Measurements from ENCODE around the gene KIAA0825. TPM values are rescaled to one million over a fixed set of nuclear protein-coding genes. Genes with fewer than 3 reads are reported as not detected.

KIAA0825 gene
- total RNA-seq, 1 donor from 2014 or later: 2.0 TPM

- H3K36me3 Mint-ChIP-seq (ENCODE audit: low read depth, unreplicated experiment): no peaks in the 10 kb centered on the region
- no peaks in the 10 kb centered on the region for H3K27me3 Mint-ChIP-seq (ENCODE audit: unreplicated experiment)
- no peak overlapping the region for H3K4me3 Mint-ChIP-seq (ENCODE audit: unreplicated experiment)
- DNase-seq (ENCODE audit: low spot score): no peak
- H3K27ac Mint-ChIP-seq (ENCODE audit: unreplicated experiment): no peak overlapping the region
- H3K9me3 Mint-ChIP-seq (ENCODE audit: unreplicated experiment): no peaks in the 10 kb centered on the region
- TF ChIP-seq CTCF (IDR thresholded peaks at IDR 0.05; ENCODE audit: unreplicated experiment): no peak
- no peaks in the 10 kb centered on the region for H3K4me1 Mint-ChIP-seq (ENCODE audit: unreplicated experiment)
Measured at GRCh38 chr5:94168151-94168550, 450.3 kb downstream of the KIAA0825 start.

DNA sequence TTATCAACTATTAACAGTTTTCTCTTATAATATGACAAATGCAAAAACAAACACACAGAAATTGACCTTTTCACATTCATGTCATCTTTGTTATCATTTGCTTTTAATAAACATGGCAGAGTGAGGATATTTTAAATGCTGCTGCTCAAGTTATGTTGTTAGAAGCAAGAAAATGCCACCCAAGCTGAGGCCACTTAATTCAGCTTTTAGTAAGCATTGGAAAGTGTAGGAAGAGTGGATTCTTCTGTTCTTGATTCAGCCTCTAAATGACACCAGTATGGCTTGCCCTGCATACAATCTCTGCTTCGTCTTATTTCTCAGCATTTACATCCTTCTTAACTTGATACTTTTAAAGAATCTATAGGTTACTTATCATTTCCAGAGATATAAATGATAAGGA is 456.6 kb downstream of the KIAA0825 start:
- H3K4me1 Mint-ChIP-seq (ENCODE audit: unreplicated experiment): no peaks in the 10 kb centered on the region
- no peaks in the 10 kb centered on the region for H3K36me3 Mint-ChIP-seq (ENCODE audit: low read depth, unreplicated experiment)
- no peak overlapping the region for H3K27ac Mint-ChIP-seq (ENCODE audit: unreplicated experiment)
- no peaks in the 10 kb centered on the region for H3K9me3 Mint-ChIP-seq (ENCODE audit: unreplicated experiment)
- H3K4me3 Mint-ChIP-seq (ENCODE audit: unreplicated experiment): no peak overlapping the region
- no peaks in the 10 kb centered on the region for H3K27me3 Mint-ChIP-seq (ENCODE audit: unreplicated experiment)
- no peak for TF ChIP-seq CTCF (IDR thresholded peaks at IDR 0.05; ENCODE audit: unreplicated experiment)
- no peak for DNase-seq (ENCODE audit: low spot score)

- Mint-ChIP-seq H3K27me3 (ENCODE audit: unreplicated experiment) (no peaks in the 10 kb centered on the region), H3K36me3 (ENCODE audit: low read depth, unreplicated experiment) (no peaks in the 10 kb centered on the region), H3K4me3 (ENCODE audit: unreplicated experiment) (no peak overlapping the region), H3K9me3 (ENCODE audit: unreplicated experiment) (no peaks in the 10 kb centered on the region), H3K4me1 (ENCODE audit: unreplicated experiment) (no peaks in the 10 kb centered on the region), H3K27ac (ENCODE audit: unreplicated experiment) (no peak overlapping the region)
- DNase-seq (ENCODE audit: low spot score): no peak
- TF ChIP-seq CTCF (IDR thresholded peaks at IDR 0.05; ENCODE audit: unreplicated experiment): no peak
Measured at GRCh38 chr5:94159144-94159543, 459.3 kb downstream of the KIAA0825 start.

GRCh38 chr5:94157704-94158539 is 460.5 kb downstream of the KIAA0825 start:
- no peaks in the 10 kb centered on the region for H3K36me3 Mint-ChIP-seq (ENCODE audit: low read depth, unreplicated experiment)
- no peak overlapping the region for H3K27ac Mint-ChIP-seq (ENCODE audit: unreplicated experiment)
- no peak for DNase-seq (ENCODE audit: low spot score)
- no peak overlapping the region for H3K4me3 Mint-ChIP-seq (ENCODE audit: unreplicated experiment)
- H3K4me1 Mint-ChIP-seq (ENCODE audit: unreplicated experiment): no peaks in the 10 kb centered on the region
- H3K9me3 Mint-ChIP-seq (ENCODE audit: unreplicated experiment): no peaks in the 10 kb centered on the region
- no peaks in the 10 kb centered on the region for H3K27me3 Mint-ChIP-seq (ENCODE audit: unreplicated experiment)
- no peak for TF ChIP-seq CTCF (IDR thresholded peaks at IDR 0.05; ENCODE audit: unreplicated experiment)

- H3K9me3 Mint-ChIP-seq (ENCODE audit: unreplicated experiment): no peaks in the 10 kb centered on the region
- TF ChIP-seq CTCF (IDR thresholded peaks at IDR 0.05; ENCODE audit: unreplicated experiment): no peak
- no peak overlapping the region for H3K4me3 Mint-ChIP-seq (ENCODE audit: unreplicated experiment)
- H3K36me3 Mint-ChIP-seq (ENCODE audit: low read depth, unreplicated experiment): no peaks in the 10 kb centered on the region
- no peak overlapping the region for H3K27ac Mint-ChIP-seq (ENCODE audit: unreplicated experiment)
- no peaks in the 10 kb centered on the region for H3K4me1 Mint-ChIP-seq (ENCODE audit: unreplicated experiment)
- no peaks in the 10 kb centered on the region for H3K27me3 Mint-ChIP-seq (ENCODE audit: unreplicated experiment)
- no peak for DNase-seq (ENCODE audit: low spot score)
Measured at GRCh38 chr5:94154672-94155071, 463.7 kb downstream of the KIAA0825 start.
